HG02840 (cell line): ENCODE measurements around the gene PXDN.

ENCODE experiments used
- ATAC-seq: cut with Tn5 transposase; IDR thresholded peaks from one replicate; pipeline ENCODE4 v1.9.1; 2021; ENCODE audit warnings: mild to moderate bottlenecking, moderate library complexity, moderate number of reproducible peaks; ENCODE audit not compliant: unreplicated experiment, low FRiP score

Gene PXDN

DNA sequence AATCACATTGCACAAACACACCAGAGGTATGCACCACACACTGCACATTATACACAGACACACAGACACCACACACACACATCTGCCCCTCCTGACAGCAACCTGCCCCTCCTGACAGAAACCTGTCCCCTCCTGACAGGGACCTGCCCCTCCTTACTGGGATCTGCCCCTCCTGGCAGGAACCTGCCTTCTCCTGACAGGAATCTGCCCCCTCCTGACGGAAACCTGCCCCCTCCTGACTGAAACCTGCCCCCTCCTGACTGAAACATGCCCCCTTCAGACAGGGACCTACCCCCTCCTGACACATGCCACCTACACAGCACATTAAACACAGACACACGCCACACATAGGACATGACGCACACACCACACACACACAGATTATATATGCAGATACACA lies 88.9 kb downstream of the PXDN start:
- no peak for ATAC-seq

DNA sequence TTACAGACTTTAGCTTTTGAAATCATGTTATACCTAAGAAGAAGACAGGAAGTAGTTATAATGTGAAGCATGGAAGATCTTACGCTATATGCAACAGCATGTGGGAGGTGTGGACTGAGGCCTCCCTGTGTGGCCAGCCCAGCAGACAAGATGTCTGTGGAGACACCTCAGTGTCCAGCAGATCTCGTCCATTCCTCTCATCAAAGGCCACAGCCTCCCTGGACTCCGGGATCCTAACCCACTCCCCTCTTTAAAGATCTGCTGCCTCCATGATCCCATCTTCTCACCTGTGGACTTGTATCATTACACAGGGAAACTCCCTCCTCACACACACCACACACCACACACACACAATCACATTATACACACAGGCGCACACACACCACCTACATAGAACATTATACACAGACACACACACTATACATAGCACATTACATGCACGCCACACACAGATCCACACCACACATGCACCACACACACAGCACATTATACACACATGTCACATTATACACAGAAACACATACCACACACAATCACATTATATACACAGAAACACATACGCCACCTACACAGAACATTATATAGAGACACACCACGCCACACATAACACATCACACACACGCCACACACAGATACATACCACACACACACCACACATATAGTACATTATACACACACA lies 89.5 kb downstream of the PXDN start:
- ATAC-seq = no peak

DNA sequence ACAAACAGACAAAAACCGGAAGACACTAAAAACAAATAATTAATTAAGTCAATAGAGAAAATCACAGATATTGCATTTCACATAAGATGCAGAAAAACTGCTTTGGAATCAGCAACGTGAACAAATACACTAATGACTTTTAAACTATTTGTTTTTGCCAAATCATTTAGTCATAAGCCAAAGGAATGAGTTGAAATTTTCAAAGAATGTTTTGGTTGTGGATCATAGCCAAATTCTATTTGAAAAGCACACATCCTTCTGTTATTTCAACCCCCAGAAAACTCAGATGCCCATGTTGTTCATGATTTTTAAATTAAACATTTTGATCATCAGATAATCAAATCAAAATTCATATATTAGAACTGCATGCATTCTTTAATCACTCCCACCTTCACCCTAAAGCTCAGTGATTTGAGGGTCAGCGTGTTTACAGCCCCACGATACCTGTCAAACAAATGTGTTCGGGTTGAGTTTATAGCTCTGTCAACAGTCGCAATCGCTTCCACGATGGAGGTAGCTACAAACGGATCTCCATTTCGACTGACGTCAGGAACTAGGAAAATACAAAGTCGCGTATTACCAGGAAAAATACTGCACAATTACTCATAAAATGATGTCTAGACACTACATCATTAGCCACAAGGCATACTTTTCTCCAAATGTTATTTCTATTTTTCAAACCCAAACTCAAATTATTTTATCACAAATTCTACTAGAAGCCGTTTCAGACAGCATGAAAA lies 90.2 kb downstream of the PXDN start:
- ATAC-seq = no peak

DNA sequence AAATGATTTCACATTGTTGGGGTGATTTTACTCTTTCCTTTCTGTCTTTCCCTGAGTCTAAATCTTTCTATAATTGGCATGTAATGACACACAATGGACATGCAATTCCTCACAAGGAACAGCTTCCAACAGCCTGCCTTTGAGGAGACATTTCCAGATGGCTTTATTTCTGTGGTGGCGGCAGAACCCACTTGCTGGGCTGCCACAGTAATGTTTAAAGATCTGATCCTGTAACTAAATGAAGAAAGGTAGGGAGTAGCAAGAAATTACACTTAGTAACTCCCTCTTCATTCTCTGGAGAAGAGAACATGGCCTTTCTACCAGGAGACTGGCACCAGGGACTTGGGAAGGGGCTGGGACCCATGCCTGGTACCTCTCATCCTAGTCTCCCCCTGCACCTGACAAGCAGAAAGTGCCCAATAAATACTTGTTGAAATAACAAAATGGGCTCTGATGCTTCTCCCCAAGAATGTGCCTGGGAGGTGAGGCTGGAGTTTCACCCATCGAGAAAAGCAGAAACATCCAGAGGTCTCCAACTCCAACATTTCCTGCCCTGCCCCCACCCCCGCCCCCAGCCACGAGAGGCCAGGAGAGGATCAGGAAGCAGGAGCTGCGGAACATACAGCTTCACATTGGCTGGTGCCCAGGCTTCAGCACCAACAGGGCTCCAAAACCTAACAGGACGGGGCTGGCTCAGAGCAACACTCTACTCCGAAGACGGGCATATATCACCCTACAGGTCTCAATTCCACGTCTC lies 92.1 kb downstream of the PXDN start:
- ATAC-seq = no peak

DNA sequence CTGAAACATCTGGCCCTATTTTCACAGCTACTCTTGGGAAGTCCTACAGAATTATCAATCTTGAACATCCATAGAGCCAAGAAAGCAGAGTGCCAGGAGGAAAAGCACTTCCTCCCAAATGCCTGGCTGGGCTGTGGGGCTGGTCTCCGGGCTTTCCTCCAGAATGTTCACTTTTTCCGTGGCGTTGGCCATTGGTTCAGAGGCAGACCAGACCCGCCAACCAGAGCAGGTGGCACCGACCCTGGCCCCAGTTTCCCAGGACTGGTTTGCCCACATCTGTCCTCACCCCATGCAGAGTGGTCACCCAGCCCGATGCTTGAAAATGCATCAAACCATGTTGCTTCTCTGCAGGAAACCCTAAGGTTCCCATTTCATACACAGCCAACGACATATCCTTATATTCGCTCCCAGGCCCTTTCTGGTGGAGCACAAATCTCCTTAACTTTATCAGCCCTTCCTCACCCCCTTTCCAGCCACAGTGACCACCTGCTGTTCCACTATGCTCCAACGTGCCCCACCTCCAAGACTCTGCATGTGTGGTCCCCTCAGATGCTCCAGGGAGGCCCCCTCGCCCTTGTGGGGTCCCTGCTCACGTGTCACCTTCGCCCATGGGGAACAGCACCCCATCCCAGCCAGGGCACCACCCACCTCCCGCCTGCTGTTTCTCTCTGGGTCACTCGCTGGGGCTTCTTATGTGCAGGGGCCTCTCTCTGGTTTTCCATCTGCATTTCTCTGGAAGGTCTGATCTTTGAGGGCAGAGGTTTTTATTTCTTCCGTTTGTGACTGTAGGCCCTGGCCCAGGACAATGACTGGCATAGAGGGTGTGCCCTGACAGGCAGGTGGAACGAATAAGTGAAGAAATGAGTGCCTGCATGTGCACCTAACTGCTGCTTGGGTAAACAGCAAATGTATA lies 92.9 kb downstream of the PXDN start:
- ATAC-seq = no peak

DNA sequence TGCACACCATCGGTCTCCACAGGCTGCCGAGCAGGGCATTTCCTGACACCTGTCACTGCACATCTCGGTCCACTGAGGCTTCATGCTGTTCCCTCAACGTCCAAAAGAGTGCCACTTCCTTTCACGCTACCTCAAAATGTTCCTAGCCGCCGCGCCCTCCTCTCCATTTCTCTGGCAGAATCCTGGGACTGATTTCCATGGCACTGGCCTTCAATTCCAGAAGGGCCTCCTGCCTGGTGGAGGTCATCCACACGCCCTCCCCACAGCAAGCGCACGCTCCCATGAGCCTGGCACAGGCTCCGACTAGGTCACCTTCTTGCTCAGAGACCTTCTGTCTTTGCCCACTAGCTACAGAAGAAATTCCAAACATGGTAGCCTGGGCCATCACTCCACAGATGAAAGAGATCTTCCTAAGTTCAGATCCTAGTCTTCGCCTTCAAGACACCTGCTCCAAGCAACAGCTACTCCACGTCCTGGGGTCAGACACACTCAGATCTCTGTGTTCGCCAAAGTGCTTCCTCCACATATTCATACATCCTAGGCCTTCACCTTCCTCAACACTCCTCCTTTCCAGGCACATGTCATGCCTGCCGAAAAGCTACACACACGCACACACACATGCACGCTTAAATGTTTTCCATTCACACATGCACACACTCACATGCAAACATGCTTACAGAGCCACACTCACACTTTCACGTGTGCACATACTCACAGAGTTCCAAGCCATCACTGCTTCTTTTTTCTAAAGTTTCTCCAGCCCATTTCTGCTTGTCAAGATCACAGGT lies 94.0 kb downstream of the PXDN start:
- ATAC-seq = no peak

DNA sequence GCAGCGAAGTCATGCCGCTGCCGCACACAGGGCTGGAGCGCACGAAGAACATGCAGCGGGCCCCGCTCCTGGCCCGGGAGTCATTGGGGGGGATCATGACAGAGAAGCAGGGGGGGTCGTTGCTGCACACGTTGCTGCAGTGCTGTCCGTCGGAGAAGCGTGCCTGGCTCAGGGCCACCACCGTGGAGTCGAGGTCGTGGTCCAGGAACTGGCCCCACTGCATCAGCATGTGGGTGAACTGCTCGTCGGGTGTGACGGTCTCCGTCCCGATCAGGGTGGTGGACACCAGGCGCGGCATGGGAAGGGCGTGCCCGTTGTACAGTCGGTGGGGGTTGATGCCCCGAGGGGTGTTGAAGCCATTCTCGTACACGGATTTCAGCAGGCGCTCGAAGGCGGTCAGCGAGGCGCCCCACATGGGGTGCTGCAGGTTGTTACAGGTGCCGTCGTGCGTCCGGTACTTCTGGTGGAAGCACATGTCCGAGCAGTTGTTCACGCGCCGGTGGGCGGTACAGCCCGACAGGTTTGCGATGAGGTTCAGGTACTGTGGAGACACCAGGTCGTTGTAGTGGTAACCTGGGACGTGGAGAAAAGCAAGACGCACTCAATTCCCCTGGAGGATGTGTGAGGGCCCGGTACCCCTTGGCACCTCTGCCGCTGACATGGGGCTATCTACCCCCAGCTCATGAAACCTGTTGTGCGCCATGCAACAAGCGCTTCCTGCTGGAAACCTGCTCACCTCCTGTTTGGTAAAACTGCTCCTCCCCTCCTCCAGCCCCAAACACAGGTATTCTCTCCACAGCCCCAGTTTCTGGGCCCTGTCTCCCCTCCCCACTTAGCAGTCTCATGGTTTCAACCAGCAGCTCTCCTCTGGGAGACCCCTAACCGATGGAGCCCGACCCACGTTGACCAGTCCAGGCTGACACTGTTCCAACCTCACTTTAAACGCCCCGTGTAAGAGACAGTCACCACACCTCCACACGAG lies 94.9 kb downstream of the PXDN start:
- no peak for ATAC-seq

DNA sequence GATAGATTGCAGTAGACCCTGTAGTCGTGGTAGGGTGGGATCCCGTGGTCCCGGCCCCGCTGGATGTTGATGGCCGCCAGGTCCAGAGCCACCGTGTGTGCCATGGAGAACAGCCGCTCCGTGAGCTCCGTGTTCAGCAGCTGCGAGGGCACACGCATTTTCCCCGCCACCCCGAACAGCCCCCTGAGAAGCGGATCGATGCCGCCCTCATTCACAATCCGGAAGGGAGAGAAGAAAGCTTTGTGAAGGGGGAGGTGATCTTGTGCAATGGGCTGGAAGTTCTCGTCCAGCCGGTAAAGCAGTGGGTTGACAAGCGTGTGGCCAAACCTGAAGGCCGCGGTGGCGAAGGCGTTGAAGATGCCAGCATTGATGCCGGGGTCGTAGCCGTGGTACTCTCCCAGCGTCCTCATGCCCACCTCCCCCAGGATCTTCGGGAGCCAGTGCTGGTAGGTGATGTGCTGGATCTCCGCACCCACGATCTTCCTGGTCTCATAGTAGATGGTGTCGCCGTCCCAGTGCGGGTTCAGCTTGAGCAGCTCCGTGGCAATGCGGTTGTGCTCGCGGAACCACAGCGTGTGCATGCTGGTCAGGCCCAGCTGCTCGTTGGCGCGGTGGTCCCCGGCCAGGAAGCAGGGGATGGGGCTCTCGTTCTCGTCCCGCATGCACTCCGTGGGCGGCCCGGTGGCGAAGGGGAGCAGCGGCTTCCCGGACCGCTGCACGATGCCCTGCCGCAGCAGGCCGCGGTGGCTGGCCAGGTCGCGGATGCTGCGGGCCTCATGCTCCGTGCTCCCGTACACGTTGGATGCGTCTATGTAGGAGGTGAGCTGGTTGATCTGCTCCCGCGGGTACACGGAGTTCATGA lies 95.8 kb downstream of the PXDN start:
- ATAC-seq = no peak

DNA sequence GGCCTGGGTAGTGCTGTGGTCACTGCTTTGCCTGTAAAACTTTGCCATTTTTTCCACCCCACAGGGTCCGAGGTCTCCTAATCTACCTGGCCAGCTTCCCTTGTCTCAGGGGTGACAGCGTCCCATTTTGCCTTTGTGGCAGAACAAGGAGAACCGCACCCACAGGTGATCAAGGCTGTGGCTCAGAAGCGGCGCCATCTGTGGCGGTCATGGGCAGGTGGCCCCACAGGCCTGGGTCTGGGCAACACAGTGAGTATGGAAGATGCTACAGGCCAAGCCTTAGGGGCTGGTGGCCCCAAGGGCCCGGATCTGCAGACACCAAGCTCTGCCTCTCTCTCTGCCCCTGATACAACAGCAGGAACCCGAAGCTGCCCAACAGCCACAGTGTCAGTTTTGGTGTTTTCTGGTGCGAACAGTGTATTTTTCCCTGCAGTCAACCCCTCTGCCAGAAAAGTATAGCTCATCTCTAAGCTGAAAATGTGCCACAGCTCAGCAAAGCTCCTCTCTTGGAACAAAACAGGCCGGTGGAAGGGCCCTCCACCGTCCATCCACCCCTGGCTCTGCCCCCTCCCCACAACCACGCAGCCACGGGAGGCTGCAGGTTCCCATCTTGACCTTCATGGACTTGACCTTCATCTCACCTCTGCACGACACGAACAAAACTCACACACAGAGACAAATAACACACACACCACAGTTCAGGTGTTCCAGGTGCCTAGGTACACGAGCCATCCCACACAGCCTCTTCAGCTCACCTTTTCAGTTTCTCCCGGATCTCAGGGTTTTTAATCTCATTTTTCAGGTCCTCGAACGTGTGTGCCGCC lies 96.7 kb downstream of the PXDN start:
- ATAC-seq = no peak

DNA sequence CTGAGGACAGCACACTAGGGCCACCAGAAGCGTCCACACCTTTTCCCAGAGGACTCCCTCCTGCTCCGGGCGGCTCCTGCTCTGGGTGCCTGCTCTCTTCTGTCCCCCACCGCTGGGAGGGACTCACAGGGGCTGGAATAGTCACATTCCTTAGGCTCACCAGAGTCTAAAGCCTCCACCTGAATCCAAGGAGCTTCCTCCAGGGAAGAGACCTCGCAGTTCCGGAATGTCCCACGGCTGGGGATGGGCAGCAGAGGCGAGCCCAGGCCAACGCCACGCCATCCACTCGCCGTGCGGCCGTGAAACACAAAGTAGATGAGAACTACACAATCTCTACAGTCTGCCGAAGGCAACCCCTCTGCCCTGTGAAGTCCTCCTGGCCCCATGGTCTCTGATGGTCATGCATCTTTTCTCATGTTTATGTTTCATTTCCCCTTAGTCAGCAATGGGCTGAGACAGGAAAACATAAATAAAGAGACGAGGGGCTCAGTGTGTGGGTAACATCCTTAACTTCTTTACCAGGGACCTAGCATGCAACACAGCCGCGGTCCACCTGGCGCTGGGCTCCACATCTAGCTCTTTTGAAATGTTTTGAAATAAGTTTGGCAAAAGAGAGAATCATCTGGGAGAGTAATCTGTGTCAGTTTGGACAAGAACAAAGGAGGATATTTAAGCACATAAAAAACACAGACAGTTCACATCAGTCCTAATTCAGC lies 98.4 kb downstream of the PXDN start:
- no peak for ATAC-seq

DNA sequence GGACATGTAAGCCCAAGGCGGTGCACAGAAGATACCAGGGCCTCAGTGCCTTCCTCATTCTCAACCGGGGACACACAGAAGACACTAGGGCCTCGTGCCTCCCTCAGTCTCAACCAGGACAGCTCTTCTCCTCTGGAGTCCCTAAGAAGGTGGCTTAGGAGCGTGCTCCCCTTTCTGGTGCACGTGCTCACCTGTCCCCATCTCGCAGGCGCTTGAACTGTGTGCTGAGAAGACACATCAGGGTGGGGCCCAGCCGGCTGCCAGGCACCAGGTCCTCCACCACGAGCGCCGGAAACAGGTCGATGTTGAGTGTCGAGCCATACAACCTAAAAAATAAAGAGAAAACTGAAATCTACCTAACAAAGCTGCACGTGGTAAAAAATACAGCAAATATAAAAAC lies 99.9 kb downstream of the PXDN start:
- ATAC-seq = no peak

DNA sequence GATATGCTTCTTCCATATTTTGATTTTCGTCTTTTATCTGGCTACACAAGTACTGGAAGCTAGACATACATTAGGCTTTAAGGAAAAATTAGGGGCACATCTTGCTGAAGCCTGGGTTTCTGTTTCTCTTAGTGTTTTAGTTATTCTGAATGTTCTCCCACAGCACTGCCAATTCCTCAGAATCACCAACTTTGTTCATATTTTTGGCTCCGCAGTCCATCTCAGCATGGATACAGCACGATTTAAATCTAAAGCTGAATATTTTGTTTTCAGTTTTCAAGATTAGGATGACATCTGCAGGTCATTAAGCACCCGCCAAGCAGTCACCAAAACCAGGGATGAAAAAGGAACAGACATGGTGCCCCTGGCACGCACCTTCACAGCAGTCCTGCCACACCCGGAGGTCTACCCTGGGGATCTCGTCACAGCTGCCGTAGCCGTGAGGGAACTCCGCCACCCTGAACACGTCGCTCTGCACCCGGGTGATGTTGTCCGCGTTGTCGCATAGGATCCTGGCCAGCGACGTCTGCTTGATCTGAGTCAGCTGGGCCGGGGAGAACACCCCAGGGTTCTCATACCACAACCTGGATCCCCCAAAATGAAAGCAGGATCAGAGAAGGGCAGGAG lies 101.2 kb downstream of the PXDN start:
- ATAC-seq = no peak

DNA sequence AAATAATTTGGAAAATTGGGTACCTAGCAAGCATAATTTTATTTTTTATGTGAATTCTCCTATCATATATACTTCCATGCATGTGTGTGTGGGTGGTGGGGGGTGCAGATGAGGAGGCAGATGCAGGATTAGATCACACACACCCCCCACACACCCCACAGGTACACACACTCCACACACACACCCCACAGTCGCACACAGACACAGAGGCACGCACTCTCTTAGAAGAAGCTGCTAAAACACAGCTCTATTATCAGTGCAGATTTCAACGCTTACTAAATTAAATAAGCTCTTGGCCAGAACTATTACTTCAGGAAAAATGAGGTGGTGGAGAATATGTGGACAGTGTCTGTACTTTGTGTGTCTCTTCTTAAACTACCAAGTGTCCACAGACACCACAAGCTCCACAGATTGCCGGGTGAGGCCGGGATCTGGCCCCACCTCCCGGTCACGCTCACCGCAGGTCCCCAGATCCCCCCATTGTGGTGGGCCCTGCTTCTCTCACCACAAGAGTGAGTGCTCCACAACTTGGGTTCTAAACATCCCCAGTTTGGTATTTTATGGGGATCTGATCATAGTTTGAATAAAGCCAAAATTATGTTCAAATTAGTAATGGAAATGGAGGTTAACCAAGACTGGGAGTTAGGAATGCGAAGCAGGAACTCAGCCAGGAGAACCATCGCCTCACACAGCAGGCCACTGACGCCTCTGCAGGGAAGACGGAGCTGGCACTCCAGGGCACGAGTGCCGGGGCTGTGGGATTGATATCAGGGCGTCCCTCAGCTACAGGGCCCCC lies 102.1 kb downstream of the PXDN start:
- no peak for ATAC-seq

DNA sequence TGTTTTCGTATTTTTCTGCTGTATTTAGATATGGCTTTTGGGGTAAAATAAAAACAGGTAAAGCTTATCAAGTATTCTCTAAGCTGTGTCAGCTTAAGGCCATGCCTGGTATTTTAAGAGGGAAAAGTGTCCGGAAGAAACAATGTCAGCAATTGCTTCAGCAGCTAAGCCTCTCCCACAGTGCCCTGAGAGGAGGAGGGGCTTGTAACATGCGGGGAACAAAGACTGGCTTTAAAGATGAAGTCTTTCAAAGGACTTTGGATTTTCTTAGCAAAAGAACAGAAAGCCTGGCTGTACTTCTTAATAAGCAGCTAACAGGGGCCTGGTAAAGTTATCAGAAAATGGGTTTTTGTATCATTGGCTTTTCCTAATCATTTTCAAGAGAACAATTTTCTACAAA lies 102.8 kb downstream of the PXDN start:
- no peak for ATAC-seq
